Nucleus accumbens (tissue), 56 donors: ENCODE data around the gene KRTAP4-6.
"Not testable (repeated sequence)": the region's sequence is repeated elsewhere in the genome, so short reads cannot be mapped to it uniquely, and the experiment has no call there.

ENCODE experiments used
- DNase-seq, 56 donors: peaks; one replicate each; lab custom pipeline; 2025; lab: John Stamatoyannopoulos, UW

Gene KRTAP4-6

DNA sequence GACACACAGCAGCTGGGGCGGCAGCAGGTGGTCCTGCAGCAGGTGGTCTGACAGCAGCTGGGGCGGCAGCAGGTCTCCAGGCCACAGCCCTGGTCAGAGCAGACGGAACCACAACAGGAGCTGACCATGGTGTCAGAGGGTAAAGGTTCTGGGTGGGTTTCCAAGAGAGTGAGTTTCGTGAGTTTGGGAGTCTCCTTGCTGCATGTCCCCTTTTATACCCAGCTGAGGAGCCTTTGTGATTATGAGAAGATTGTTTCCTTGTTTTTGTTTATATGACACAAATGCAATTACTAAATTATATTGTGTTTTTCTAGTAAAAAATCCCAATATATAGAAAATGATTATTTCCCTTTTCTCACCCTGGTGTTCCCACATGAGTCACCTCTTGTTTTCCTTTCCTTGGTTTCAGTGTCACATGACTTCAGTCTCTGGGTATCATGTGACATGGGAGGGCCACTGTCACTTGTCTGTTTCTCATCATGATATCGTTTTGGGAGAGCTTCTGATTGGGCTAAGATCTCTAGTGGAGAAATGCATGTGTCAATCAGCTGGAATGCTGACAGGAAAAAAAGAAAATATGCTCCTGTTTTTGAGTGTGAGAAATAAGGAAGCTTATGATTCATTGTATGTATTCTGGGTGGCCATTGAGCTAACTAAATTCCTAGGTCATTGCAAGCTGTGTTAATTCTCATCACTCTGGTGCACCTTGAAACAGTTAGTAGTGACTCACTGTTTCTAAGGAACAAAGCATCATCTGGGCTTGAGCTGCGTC, at the start of gene KRTAP4-6:
TSS of gene KRTAP4-6 (minus strand) at position 185 of the 772 bp plus-strand sequence. CDS start at position 128, 57 bp downstream.
- no peak for DNase-seq

DNA sequence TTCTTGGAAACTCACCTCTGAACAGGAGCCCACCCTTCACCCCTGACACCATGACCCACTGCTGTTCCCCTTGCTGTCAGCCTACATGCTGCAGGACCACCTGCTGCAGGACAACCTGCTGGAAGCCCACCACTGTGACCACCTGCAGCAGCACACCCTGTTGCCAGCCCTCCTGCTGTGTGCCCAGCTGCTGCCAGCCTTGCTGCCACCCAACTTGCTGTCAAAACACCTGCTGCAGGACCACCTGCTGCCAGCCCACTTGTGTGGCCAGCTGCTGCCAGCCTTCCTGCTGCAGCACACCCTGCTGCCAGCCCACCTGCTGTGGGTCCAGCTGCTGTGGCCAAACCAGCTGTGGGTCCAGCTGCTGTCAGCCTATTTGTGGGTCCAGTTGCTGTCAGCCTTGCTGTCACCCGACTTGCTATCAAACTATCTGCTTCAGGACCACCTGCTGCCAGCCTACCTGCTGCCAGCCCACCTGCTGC, 49.5 kb upstream of the KRTAP4-6 start, which contains the start of gene KRTAP9-1:
TSS of gene KRTAP9-1 (plus strand) at position 51 of the 482 bp plus-strand sequence. CDS start at position 51, 0 bp downstream.
- not testable (repeated sequence) for DNase-seq

DNA sequence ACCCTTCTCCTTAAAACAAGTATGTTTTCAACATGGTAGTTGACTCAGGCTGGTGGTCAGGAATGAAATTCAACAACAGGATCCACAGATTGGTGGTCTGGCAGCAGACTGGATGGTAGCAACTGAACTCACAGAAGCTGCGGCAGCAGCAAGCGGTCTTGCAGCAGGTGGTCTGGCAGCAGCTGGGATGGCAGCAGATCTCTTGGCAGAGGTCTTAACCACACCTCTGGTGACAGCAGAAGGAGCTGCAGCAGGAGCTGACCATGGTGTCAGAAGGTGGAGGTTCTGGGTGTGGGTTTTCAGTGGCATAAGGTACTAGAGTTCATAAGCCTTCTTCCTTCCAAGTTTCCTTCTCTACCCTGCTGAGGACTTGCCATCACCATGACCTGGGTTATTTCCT, 46.5 kb upstream of the KRTAP4-6 start:
- no peak for DNase-seq

- DNase-seq, result no peak
Measured at GRCh38 chr17:41185001-41185400, 44.7 kb upstream of the KRTAP4-6 start.

DNA sequence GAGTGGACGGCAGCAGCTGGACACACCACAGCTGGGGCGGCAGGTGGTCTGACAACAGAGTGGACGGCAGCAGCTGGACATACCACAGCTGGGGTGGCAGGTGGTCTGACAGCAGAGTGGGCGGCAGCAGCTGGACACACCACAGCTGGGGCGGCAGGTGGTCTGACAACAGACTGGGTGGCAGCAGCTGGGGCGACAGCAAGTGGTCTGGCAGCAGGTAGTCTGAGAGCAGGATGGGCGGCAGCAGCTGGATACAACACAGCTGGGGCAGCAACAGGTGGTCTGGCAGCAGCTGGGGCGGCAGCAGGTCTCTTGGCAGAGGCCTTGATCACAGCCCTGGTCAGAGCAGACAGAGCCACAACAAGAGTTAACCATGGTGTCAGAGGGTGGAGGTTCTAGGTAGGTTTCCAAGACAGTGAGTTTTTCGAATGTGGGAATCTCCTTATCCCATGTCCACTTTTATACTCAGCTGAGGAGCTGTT, 44.2 kb upstream of the KRTAP4-6 start, which contains the start of gene KRTAP4-1:
TSS of gene KRTAP4-1 (minus strand) at position 432 of the 482 bp plus-strand sequence. CDS start at position 375, 57 bp downstream.
- DNase-seq, result no peak

GRCh38 chr17:41178843-41179616, 38.7 kb upstream of the KRTAP4-6 start:
- no peak for DNase-seq

GRCh38 chr17:41178341-41178740, 38.0 kb upstream of the KRTAP4-6 start:
- no peak for DNase-seq

DNA sequence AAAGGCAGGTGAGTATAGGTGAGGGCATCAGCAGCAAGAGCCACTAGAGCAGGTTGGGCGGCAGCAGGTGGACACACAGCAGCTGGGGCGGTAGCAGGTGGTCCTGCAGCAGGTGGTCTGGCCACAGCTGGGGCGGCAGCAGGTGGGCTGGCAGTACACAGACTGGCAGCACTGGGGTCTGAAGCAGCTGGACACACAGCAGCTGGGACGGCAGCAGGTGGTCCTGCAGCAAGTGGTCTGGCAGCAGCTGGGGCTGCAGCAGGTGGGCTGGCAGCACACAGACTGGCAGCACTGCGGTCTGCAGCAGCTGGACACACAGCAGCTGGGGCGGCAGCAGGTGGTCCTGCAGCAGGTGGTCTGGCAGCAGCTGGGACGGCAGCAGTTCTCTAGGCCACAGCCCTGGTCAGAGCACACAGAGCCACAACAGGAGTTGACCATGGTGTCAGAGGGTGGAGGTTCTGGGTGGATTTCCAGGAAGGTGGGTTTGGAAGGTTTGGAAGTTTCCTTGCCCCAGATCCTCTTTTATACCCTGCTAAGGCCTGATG, 37.5 kb upstream of the KRTAP4-6 start, which contains the start of gene KRTAP4-2:
TSS of gene KRTAP4-2 (minus strand) at position 495 of the 545 bp plus-strand sequence. CDS start at position 438, 57 bp downstream.
- no peak for DNase-seq

DNA sequence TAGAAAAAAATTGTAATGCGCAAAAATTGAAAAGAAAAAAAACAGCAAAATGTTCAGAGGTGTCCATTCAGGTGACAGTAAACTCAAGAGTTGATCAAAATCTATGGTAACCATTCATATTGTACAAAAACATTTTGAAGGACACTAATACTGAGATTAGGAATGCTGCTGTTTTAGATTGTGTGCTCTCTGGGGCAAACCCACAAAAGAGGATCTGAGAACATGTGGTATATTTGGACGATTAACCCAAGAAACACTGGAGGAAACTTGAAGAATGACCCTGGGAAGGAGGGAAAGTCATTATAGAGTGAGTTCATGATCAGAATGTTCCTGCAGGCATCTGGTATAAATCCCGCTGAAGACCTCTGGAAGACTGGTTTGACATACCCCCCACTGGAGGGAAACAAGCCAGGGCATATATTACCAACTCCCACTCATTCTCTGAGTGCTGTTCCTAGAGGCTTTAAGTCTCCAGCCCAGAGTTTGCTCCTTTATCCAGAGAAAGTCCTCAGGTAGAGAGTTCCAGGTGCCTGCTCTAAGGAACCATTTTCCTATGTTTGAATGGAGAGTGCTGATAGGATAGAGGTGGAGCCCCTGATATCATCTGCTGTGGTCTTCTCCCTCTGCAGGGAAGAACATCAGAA, 36.5 kb upstream of the KRTAP4-6 start:
- DNase-seq, result no peak

- no peak for DNase-seq
Measured at GRCh38 chr17:41171886-41172285, 31.5 kb upstream of the KRTAP4-6 start.

GRCh38 chr17:41168121-41168520, 27.8 kb upstream of the KRTAP4-6 start, which contains the start of gene KRTAP4-3:
KRTAP4-3 (minus strand) TSS chr17:41168221; CDS start chr17:41168172, 49 bp downstream.
- DNase-seq, result no peak

DNA sequence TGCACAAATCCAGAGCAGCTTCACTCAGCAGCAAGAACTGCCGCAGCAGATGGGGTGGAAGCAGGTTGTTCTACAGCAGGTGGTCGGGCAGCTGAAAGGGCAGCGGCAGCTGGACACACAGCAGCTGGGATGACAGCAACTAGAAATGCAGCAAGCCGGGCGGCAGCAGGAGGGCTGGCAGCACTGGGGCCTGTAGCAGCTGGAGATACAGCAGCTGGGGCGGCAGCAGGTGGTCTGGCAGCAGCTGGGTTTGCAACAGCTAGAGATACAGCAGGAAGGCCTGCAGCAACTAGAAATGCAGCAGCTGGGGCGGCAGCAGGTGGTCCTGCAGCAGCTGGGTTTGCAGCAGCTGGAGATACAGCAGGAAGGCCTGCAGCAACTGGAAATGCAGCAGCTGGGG, 27.2 kb upstream of the KRTAP4-6 start:
- no peak for DNase-seq

- DNase-seq, result no peak
Measured at GRCh38 chr17:41163828-41164227, 23.5 kb upstream of the KRTAP4-6 start.

GRCh38 chr17:41160648-41161047, 20.3 kb upstream of the KRTAP4-6 start, which contains the start of gene KRTAP4-4:
KRTAP4-4 (minus strand) TSS chr17:41160748; CDS start chr17:41160691, 57 bp downstream.
- DNase-seq, result no peak

DNA sequence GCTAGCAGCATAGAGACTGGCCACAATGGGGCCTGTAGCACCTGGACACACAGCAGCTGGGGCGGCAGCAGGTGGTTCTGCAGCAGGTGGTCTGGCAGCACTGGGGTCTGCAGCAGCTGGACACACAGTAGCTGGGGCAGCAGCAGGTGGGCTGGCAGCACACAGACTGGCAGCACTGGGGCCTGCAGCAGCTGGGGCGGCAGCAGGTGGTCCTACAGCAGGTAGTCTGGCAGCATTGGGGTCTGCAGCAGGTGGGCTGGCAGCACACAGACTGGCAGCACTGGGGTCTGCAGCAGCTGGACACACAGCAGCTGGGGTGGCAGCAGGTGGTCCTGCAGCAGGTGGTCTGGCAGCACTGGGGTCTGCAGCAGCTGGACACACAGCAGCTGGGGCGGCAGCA, 19.8 kb upstream of the KRTAP4-6 start:
- DNase-seq, result not testable (repeated sequence)

DNA sequence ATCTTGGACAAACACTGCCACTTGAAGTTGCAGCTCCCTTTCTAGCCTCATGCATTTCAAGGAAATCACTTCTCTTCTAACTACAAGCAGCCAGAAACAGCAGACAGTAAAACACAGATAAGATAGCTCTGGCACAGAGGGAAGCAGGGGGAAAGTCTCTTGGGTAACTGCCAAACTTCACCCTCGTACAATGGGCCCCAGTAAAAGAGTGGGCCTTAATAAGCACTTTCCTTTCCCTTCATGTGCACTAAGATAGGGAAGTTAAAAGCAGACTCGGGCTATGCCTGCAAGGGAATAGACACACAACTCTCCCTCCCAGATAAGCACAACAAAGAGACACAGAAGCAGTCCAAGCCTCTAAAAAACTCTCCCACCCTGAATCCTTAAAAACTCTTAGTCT, 13.5 kb upstream of the KRTAP4-6 start:
- DNase-seq, result peak in 3 of 56 donors; percentile 3 to 22 (median 3)

- no peak for DNase-seq
Measured at GRCh38 chr17:41151525-41151924, 11.2 kb upstream of the KRTAP4-6 start.

DNA sequence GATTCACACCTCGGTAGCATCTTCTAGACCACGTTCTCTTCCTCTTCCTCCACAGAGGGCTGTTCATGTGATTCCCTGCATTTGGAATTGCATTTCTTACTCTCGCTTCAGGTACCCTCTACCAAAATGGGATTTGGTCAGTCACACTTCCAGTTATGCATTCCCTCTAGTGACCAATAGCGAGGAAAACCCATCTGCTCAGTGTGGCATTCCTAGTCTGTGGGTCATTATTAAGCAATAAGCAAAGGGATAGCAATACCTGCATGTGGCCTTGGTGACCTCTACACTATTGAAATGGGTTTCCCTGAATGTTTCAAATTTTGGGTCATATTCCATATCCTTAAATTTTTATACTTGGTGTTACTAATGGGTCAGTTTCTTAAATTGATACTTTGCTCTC, 9.7 kb upstream of the KRTAP4-6 start:
- no peak for DNase-seq

DNA sequence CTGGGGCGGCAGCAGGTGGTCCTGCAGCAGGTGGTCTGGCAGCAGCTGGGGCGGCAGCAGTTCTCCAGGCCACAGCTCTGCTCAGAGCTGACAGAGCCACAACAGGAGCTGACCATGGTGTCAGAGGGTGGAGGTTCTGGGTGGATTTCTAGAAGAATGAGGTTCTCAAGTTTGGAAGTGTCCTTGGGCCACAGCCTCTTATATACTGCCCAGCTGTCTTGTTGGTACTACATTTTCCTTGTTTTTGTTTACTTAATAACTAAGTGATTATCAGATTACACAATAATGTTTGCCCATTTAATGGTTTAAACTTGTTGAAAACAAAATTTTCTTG, 9.3 kb upstream of the KRTAP4-6 start, which contains the start of gene KRTAP4-5:
TSS of gene KRTAP4-5 (minus strand) at position 174 of the 334 bp plus-strand sequence. CDS start at position 116, 58 bp downstream.
- DNase-seq, result no peak
